Ovary (tissue), 9 donors: ENCODE data around the gene ABI1. TPM values are rescaled to one million over a fixed set of nuclear protein-coding genes. Genes with fewer than 3 reads are reported as not detected.

Experiments used
- DNase-seq, 5 donors: peaks; one replicate each; pipeline ENCODE4 v3.0.0-alpha.2; 2019 to 2020
- H3K27ac ChIP-seq, 2 donors: fragments of 200-600 bp; one replicate each; pipeline versions ENCODE4 v1.5.1 to v1.8.0; 2019 to 2022
- H3K27me3 ChIP-seq: fragments of 200-600 bp; one replicate; pipeline ENCODE4 v1.8.0; 2022
- H3K36me3 ChIP-seq: fragments of 200-600 bp; sonication (generic); one replicate; pipeline ENCODE4 v1.5.1; 2019
- H3K4me1 ChIP-seq: one replicate; pipeline ENCODE4 v1.8.1; 2013; ENCODE audit warnings: mild to moderate bottlenecking, moderate library complexity; ENCODE audit not compliant: insufficient read depth
- H3K4me3 ChIP-seq: fragments of 200-600 bp; sonication (generic); one replicate; pipeline ENCODE4 v1.5.1; 2017
- H3K9me3 ChIP-seq, 2 donors: fragments of 200-600 bp in 1 of 2; sonication (generic) in 1 of 2; one replicate each; pipeline versions ENCODE4 v1.5.1 to v1.8.1; 2013 to 2019; ENCODE audit warnings: mild to moderate bottlenecking in 1 of 2, moderate library complexity in 1 of 2
- EP300 ChIP-seq: sonication (generic); formaldehyde crosslinking; IDR thresholded peaks from one replicate; pipeline ENCODE4 v1.6.1; 2017; ENCODE audit warnings: antibody characterized with exemption
- POLR2A ChIP-seq: fragments of 450-650 bp; IDR thresholded peaks from one replicate; pipeline ENCODE4 v1.6.1; 2017; ENCODE audit warnings: antibody characterized with exemption, mild to moderate bottlenecking, moderate library complexity
- WGBS, 3 donors: extraction: QIAGEN DNeasy Blood & Tissue Kit in 1 of 3; methylation state at CpG; one replicate each; pipeline versions ENCODE4 v1.1.5 to v1.1.7; 2013 to 2017; 5-methylcytosine and 5-hydroxymethylcytosine counted together
- intact Hi-C, 4 donors: fragments of 100-400 bp; cut with DNase I; formaldehyde crosslinking; loops; one replicate each; pipeline versions ENCODE4 v1.11.0 to v1.15.1; 2022 to 2023
- polyA plus RNA-seq, 2 donors: library from polyadenylated mRNA; stranded (reverse); fragments of 200-250 nt in 1 of 2; fragments of 350-450 nt in 1 of 2; fragmentation: Illumina TruSeq in 1 of 2; extraction: RNeasy Lipid Tissue Mini Kit (QIAGEN cat#74804) in 1 of 2; gene quantifications; one replicate each; pipeline ENCODE4 v1.2.3, GENCODE V29; 2013 to 2014
- total RNA-seq, 7 donors: library from RNA; depleted of rRNA in 2 of 7; stranded (reverse); fragments of >200 nt in 2 of 7; fragmentation: NEBNext Ultra II Directional in 3 of 7; extraction: Animal tissue kit (Norgen Biotek cat#: 25700) in 3 of 7; gene quantifications; one replicate each; pipeline versions ENCODE4 v1.1.0 to v1.2.4, GENCODE V29; 2016 to 2023
- TF ChIP-seq, protein P1 (sequence below), 3 donors: fragments of 450-650 bp in 2 of 3; fragments of 200-600 bp in 1 of 3; IDR thresholded peaks; one replicate each; pipeline versions ENCODE4 v1.5.1 to v1.8.0; 2016 to 2022; ENCODE audit warnings: antibody characterized with exemption in 3 of 3, mild to moderate bottlenecking in 1 of 3
- donor health status: DM: no; HTN: no; CAD: no; lungs with moderate emphysema.
- donor health status: DM: no; HTN: no; CAD: no.
- donor health status: Bipolar disorder and iron deficiency.
- donor health status: DM: yes; HTN: yes; CAD: no.
- donor health status: DM: no; HTN: no; CAD: no.
- donor health status: DM: yes; HTN: yes; CAD: no.

Gene ABI1
- total and polyA plus RNA-seq, 9 donors: 29.8 to 51.7 (median 42.1) TPM

DNA sequence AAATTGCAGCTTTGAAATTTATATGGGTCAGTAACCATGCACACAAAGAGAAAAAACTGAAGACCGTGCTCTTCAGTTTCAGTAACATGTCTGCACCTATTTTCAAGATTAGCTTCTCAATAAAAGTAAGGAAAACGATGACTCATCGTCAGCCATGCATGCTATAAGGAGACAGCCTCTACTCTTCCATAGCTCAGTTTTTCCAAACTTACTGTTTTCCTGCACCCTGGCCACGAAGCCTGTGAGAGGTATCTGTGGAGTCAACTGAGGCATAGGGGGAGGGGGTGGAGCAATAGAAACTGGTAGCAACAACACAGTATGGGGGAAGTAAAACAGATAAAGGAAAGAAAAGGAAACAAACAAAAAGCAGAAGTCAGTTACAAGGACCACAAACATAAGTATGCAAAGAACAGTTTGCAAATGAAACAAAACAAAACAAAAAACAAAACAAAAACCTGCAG lies 105.3 kb downstream of the ABI1 start:
- TF ChIP-seq, protein P1, sequence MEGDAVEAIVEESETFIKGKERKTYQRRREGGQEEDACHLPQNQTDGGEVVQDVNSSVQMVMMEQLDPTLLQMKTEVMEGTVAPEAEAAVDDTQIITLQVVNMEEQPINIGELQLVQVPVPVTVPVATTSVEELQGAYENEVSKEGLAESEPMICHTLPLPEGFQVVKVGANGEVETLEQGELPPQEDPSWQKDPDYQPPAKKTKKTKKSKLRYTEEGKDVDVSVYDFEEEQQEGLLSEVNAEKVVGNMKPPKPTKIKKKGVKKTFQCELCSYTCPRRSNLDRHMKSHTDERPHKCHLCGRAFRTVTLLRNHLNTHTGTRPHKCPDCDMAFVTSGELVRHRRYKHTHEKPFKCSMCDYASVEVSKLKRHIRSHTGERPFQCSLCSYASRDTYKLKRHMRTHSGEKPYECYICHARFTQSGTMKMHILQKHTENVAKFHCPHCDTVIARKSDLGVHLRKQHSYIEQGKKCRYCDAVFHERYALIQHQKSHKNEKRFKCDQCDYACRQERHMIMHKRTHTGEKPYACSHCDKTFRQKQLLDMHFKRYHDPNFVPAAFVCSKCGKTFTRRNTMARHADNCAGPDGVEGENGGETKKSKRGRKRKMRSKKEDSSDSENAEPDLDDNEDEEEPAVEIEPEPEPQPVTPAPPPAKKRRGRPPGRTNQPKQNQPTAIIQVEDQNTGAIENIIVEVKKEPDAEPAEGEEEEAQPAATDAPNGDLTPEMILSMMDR (IDR thresholded peaks at IDR 0.05): no peak
- TF ChIP-seq EP300 (no peak), POLR2A (no peak)
- H3K27ac ChIP-seq: no peak overlapping the region
- intact Hi-C loops: no loop called here
- no peaks in the 10 kb centered on the region for H3K36me3 ChIP-seq
- no peaks in the 10 kb centered on the region for H3K9me3 ChIP-seq
- 78 to 79% (median 78%) methylated on average over 4 of the region's 4 CpGs for WGBS, 3 donors
- H3K4me1 ChIP-seq: no peaks in the 10 kb centered on the region
- H3K27me3 ChIP-seq: no peaks in the 10 kb centered on the region
- H3K4me3 ChIP-seq: no peak overlapping the region
- no peak for DNase-seq

DNA sequence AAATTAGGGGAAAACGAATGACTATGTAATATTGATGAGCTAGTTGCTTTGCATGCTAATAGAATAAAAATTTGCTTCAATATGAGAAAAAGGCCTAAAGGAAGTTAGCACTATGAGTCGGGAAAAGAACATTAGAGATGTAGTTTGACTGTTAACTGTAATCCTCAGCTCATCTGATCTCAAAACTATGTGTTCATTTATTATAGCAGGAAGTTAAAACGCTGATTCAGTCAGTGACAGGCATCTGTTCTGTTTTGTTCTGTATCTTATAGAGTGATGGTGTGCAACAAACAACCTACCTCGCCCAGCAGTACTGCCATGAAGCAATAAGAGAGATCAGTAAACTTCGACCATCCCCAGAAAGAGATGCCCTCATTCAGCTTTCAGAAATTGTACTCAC lies 114.7 kb downstream of the ABI1 start:
- no peak for DNase-seq
- no peak overlapping the region for H3K4me3 ChIP-seq
- H3K36me3 ChIP-seq: no peaks in the 10 kb centered on the region
- intact Hi-C loops: no loop called here
- no peaks in the 10 kb centered on the region for H3K9me3 ChIP-seq
- 87 to 89% (median 87%) methylated on average over 5 of the region's 5 CpGs for WGBS, 3 donors
- TF ChIP-seq, protein P1 (IDR thresholded peaks at IDR 0.05): no peak
- TF ChIP-seq EP300: no peak
- no peak for TF ChIP-seq POLR2A
- no peaks in the 10 kb centered on the region for H3K4me1 ChIP-seq
- no peaks in the 10 kb centered on the region for H3K27me3 ChIP-seq
- no peak overlapping the region for H3K27ac ChIP-seq

DNA sequence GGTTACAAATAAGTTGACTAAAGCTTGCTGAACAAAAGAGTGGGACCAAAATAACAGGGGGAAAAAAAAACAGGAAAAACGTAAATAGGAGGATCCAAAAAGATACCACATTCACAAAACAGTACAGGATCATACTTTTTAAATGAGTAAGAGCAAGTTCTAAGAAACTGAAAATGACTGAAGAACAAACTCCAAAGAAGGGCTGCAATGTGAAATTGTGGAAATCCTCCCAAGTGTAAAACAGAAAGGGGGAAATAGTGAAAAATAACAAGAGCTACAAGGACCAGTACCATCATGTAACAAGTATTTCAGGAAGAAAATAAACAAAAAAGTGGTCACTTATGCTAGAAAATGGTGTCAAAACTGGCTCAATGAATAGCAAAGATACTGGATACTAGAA lies 116.9 kb downstream of the ABI1 start:
- intact Hi-C loops: no loop called here
- no peak overlapping the region for H3K4me3 ChIP-seq
- H3K36me3 ChIP-seq: no peaks in the 10 kb centered on the region
- no peak overlapping the region for H3K27ac ChIP-seq
- no peaks in the 10 kb centered on the region for H3K4me1 ChIP-seq
- H3K27me3 ChIP-seq: no peaks in the 10 kb centered on the region
- H3K9me3 ChIP-seq: no peaks in the 10 kb centered on the region
- DNase-seq: no peak
- TF ChIP-seq, protein P1 (IDR thresholded peaks at IDR 0.05): no peak
- TF ChIP-seq POLR2A (no peak), EP300 (no peak)
- 53 to 68% (median 53%) methylated on average over 1 of the region's 1 CpG for WGBS, 3 donors

DNA sequence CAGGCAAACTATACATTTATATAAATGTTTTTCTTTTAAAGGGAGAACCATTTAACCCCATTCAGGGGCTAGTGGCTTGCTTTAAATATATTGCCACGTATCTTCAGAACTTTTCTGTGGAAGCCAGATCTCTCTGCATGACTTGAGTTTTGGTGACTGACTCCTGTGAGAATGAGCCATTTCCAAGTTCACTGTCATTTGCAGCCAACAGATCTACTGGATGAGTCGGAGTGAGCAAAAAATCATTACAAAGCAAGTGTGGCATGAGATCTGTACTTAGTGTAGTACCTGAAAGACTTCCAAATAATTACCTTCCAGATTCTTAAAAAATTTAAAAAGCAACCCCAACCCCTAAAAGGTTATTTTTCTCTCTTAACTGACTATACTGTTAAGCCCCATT lies 117.7 kb downstream of the ABI1 start:
- H3K27me3 ChIP-seq: no peaks in the 10 kb centered on the region
- H3K4me1 ChIP-seq: no peaks in the 10 kb centered on the region
- H3K4me3 ChIP-seq: no peak overlapping the region
- H3K27ac ChIP-seq: no peak overlapping the region
- DNase-seq: no peak
- 92 to 95% (median 93%) methylated on average over 2 of the region's 2 CpGs for WGBS, 3 donors
- H3K36me3 ChIP-seq: no peaks in the 10 kb centered on the region
- TF ChIP-seq EP300 (no peak), POLR2A (no peak)
- TF ChIP-seq, protein P1 (IDR thresholded peaks at IDR 0.05): no peak
- intact Hi-C loops: no loop called here
- H3K9me3 ChIP-seq: no peaks in the 10 kb centered on the region

DNA sequence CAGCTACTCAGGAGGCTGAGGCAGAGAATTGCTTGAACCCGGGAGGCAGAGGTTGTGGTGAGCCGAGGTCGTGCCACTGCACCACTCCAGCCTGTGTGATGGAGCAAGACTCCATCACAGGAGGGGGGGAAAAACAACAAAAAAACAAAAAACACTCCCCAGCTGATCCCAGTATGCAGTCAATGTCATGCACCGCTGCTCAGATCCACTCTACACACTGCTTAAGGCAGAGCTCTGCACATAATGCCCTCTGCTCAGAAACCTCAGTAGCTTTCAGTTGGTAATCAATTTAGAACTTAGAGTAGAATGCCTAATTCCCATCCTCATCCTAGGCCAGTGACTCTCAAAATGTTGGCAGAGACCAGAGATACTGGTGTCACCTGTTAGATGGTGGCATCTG lies 119.4 kb downstream of the ABI1 start:
- H3K9me3 ChIP-seq: no peaks in the 10 kb centered on the region
- intact Hi-C loops: no loop called here
- H3K4me3 ChIP-seq: no peak overlapping the region
- 96 to 99% (median 96%) methylated on average over 4 of the region's 4 CpGs for WGBS, 3 donors
- no peaks in the 10 kb centered on the region for H3K27me3 ChIP-seq
- no peaks in the 10 kb centered on the region for H3K4me1 ChIP-seq
- H3K36me3 ChIP-seq: no peaks in the 10 kb centered on the region
- H3K27ac ChIP-seq: no peak overlapping the region
- no peak for DNase-seq
- TF ChIP-seq, protein P1 (IDR thresholded peaks at IDR 0.05): no peak
- no peak for TF ChIP-seq POLR2A
- TF ChIP-seq EP300: no peak
